HG03066 (cell line): ENCODE data around the gene SERPINB13.
"Not testable (repeated sequence)": the region's sequence is repeated elsewhere in the genome, so short reads cannot be mapped to it uniquely, and the experiment has no call there.

Experiments
- ATAC-seq: cut with Tn5 transposase; IDR thresholded peaks from one replicate; pipeline ENCODE4 v1.9.1; 2021; ENCODE audit warnings: low read depth; ENCODE audit not compliant: unreplicated experiment

SERPINB13 gene

GRCh38 chr18:63644142-63644541, 57.0 kb downstream of the SERPINB13 start, which contains the start of gene SERPINB4:
SERPINB4 (minus strand) TSS chr18:63644256; CDS start chr18:63643577, 679 bp downstream.
- not testable (repeated sequence) for ATAC-seq

- not testable (repeated sequence) for ATAC-seq
Measured at GRCh38 chr18:63644694-63645093, 57.6 kb downstream of the SERPINB13 start.

GRCh38 chr18:63646936-63647335, 59.8 kb downstream of the SERPINB13 start:
- no peak for ATAC-seq

GRCh38 chr18:63648241-63648640, 61.1 kb downstream of the SERPINB13 start:
- ATAC-seq: no peak
